Activated naive CD8-positive, alpha-beta T cell treated with anti-CD3 and anti-CD28 coated beads, Interleukin-2, amount 50 U/mL, for 24 hours (primary cell): ENCODE measurements around the gene TMBIM1.

ENCODE experiments used
- ATAC-seq: fragments of 150-1000 bp; cut with Tn5 transposase; one replicate; pipeline ENCODE4 v1.10.0; 2021
- DNase-seq: peaks from one replicate; pipeline ENCODE4 v3.0.0; 2021
- H3K27ac Mint-ChIP-seq: one replicate; pipeline ENCODE4 v1.8.0; 2021; ENCODE audit warnings: mild to moderate bottlenecking, mixed read lengths
- H3K27me3 Mint-ChIP-seq: one replicate; pipeline ENCODE4 v1.8.0; 2021; ENCODE audit warnings: mixed read lengths
- H3K36me3 Mint-ChIP-seq: one replicate; pipeline ENCODE4 v1.8.0; 2021; ENCODE audit warnings: low read depth, mixed read lengths
- H3K4me1 Mint-ChIP-seq: one replicate; pipeline ENCODE4 v1.8.0; 2021; ENCODE audit warnings: mixed read lengths
- H3K4me3 Mint-ChIP-seq: one replicate; pipeline ENCODE4 v1.8.0; 2021; ENCODE audit warnings: mild to moderate bottlenecking, moderate library complexity, mixed read lengths
- H3K9me3 Mint-ChIP-seq: one replicate; pipeline ENCODE4 v1.8.0; 2021; ENCODE audit warnings: mixed read lengths

The TMBIM1 gene

DNA sequence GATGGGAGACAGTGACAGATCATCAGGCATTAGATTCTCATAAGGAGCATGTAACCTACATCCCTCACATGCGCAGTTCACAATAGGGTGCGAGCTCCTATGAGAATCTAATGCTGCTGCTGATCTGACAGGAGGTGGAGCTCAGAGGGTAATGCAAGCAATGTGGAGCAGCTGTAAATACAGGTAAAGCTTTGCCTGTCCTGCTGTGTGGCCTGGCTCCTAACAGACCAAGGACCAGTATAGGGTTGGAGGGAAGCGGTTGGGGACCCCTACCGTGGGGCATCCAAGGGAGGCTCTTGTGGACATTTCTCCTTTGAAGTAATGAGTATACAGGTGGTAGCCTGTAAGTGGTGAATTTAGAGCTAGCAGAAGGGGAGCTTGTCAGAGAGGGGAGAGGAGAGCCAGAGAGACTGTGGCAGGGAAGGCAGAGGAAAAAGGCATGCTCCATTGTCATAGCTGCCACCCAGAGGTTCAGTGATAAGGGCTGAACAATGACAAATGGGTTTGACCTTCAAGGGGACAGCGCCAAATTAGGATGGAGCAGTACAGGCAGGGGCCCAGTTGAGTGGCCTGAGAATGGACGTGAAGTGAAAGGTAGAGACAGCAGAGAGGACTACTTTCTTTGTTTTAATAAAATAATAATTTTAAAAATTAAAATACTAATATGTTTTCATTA, 15.2 kb upstream of the TMBIM1 start:
- Mint-ChIP-seq H3K36me3 (no peaks in the 10 kb centered on the region), H3K4me3 (no peak overlapping the region)
- DNase-seq: no peak

DNA sequence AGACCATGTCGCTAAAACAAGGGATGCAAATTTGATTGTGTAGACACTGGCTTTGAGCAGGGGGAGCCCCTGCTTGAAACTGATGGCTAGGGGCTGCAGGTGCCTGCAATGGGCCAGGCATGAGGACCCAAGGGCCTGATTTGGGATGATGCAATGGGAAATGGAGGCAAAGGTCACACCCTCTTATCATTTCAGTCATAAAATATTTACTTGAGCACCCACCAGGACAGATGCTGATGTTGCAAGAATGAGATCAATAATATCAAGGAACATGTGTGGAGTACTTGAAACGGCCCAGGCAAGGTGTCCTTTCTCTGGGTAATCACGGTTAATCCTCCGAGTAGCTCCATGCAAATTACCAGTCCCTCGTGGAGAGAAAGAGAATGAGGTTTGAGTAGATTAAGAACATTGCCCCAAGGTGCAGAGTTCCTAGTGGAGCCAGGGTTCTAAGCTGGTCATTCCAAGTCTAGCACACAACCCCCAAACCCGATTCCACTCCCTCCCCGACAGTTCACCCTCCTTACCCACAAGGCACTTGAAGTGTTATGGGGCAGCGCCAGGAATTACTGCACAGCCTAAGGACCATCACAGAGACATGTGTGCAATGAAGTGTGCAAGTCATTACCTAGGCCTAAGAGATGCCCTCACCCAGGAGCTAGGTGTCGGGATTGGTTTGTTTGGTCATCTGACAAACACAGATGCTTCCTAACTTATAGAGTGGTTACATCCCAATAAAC, 14.0 kb upstream of the TMBIM1 start:
- H3K27ac Mint-ChIP-seq: no peak overlapping the region
- H3K27me3 Mint-ChIP-seq: no peaks in the 10 kb centered on the region
- no peaks in the 10 kb centered on the region for H3K36me3 Mint-ChIP-seq
- DNase-seq (no peak), ATAC-seq (no peak)
- H3K4me1 Mint-ChIP-seq: peaks cover 6% of the 10 kb centered on the region
- H3K9me3 Mint-ChIP-seq: no peaks in the 10 kb centered on the region
- no peak overlapping the region for H3K4me3 Mint-ChIP-seq

More for the DNA sequence above, 15.2 kb upstream of the TMBIM1 start:
- Mint-ChIP-seq H3K4me1 (peaks cover 3% of the 10 kb centered on the region), H3K27ac (no peak overlapping the region), H3K9me3 (no peaks in the 10 kb centered on the region), H3K27me3 (no peaks in the 10 kb centered on the region)
- ATAC-seq: no peak

DNA sequence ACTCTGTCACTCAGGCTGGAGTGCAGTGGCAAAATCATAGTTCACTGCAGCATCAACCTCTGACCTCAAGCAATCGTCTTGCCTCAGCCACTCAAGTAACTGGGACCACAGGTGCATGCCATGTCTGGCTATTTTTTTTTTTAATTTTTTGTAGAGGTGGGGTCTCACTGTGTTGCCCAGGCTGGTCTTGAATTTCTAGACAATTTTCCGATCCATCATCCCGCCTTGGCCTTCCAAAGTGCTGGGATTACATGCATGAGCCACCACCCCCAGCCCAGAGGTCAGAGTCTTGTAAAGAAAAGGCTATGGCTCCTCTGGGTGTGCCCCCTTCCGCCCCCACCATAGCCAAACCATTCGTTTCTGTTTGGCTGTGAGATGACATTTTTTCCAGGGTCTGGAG, 13.1 kb upstream of the TMBIM1 start:
- peaks cover 9% of the 10 kb centered on the region for H3K4me1 Mint-ChIP-seq
- H3K27me3 Mint-ChIP-seq: no peaks in the 10 kb centered on the region
- no peaks in the 10 kb centered on the region for H3K36me3 Mint-ChIP-seq

DNA sequence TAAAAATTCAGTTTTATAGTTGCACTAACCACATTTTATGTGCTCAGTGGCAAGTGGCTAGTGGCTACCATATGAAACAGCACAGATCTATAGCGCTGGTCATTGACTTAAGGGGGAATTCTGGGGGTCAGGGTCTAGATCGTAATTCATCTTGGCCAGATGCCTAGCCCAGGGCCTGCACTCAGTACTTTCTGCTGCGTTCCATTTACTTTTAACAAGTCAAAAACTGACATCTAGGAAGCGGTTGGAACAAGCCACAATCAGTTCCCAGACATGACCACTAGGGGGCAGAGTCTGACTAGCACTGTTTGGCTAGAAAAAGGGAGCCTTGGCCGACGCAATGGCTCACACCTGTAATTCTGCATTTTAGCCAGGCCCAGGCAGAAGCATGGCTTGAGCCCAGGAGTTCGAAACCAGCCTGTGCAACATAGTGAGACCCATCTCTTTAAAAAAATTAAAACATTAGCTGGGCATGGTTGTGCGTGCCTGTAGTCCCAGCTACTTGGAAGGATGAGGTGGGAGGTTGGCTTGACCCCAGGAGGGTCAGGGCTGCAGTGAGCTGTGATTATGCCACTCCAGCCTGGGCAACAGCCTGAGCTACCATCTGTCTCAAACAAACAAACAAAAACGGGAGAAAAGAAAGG, 9.0 kb upstream of the TMBIM1 start:
- no peak overlapping the region for H3K27ac Mint-ChIP-seq
- no peaks in the 10 kb centered on the region for H3K27me3 Mint-ChIP-seq
- ATAC-seq (peak; percentile 87), DNase-seq (peak; percentile 88)
- no peak overlapping the region for H3K4me3 Mint-ChIP-seq
- no peaks in the 10 kb centered on the region for H3K36me3 Mint-ChIP-seq
- peaks cover 6% of the 10 kb centered on the region for H3K4me1 Mint-ChIP-seq
- H3K9me3 Mint-ChIP-seq: no peaks in the 10 kb centered on the region

More for the DNA sequence above, 13.1 kb upstream of the TMBIM1 start:
- no peak for DNase-seq
- H3K27ac Mint-ChIP-seq: no peak overlapping the region
- H3K4me3 Mint-ChIP-seq: no peak overlapping the region
- ATAC-seq: no peak
- H3K9me3 Mint-ChIP-seq: no peaks in the 10 kb centered on the region

DNA sequence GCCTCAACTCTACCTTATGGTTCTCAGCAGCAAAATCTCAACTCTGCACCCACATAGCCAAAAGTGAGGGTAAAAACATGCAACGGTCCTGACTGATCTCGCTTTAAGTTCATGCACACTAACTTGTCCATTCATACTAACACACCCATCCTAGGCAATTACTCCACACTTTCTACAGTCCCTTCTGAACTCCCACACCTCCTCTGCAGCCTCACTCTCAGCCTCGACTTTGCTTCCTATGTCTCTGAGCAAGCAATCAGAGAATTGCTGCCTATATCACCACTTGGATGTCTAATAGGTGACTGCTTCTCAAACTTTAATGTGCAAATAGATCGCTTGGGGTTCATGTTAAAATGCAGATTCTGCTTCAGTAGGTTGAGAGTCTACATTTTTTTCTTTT, 7.8 kb upstream of the TMBIM1 start:
- DNase-seq (no peak), ATAC-seq (no peak)
- Mint-ChIP-seq H3K27ac (no peak overlapping the region), H3K4me3 (no peak overlapping the region), H3K4me1 (peaks cover 6% of the 10 kb centered on the region), H3K9me3 (no peaks in the 10 kb centered on the region), H3K36me3 (no peaks in the 10 kb centered on the region), H3K27me3 (no peaks in the 10 kb centered on the region)

DNA sequence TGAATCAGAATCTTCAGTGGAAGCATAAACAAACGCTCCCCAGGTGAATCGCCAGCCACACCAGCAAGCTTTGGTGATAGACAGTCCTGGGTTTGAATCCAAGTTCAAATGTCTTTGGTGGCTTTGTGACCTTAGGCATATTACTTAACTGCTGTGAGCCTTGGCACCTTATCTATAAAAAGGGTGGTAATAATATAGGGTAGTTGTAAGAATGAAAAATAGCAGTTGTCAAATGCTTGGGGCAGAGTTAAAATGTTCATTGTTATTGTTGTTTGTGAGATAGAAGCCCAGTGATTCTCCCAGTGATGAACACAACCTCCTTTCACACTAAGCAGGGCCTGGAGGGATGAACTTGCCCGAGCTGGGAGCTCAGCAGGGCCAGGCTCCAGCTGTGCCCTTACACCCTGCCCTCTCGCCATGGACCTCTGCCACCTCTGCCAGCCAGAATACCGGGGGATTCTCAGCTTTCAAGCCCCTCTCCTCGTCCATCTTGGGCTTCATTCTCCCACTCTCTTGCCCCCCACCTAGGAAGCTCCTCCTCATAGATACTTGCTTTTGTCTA, 6.1 kb upstream of the TMBIM1 start:
- no peaks in the 10 kb centered on the region for H3K9me3 Mint-ChIP-seq
- H3K27me3 Mint-ChIP-seq: no peaks in the 10 kb centered on the region
- peaks cover 13% of the 10 kb centered on the region for H3K4me1 Mint-ChIP-seq
- no peak for DNase-seq
- no peak overlapping the region for H3K27ac Mint-ChIP-seq
- no peak overlapping the region for H3K4me3 Mint-ChIP-seq
- no peaks in the 10 kb centered on the region for H3K36me3 Mint-ChIP-seq
- ATAC-seq: no peak

DNA sequence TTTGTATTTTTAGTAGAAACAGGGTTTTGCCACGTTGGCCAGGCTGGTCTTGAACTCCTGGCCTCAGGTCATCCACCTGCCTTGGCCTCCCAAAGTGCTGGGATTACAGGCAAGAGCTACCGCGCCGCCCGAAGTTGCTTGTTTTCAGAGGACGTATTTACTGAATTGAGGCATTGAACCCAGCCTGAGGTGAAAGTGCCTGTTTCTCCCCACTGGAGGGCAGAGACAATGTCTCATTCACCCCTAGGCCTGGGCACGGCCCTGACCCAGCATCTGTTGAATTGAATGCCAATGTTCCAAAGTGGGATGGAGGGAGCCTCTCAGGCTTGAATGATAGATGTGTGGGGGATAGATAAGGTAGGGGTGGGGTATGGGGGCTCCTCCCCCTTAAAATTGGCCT, 4.5 kb upstream of the TMBIM1 start:
- no peak overlapping the region for H3K4me3 Mint-ChIP-seq
- H3K27me3 Mint-ChIP-seq: no peaks in the 10 kb centered on the region
- H3K36me3 Mint-ChIP-seq: no peaks in the 10 kb centered on the region
- ATAC-seq (no peak), DNase-seq (no peak)
- no peak overlapping the region for H3K27ac Mint-ChIP-seq
- H3K9me3 Mint-ChIP-seq: no peaks in the 10 kb centered on the region
- H3K4me1 Mint-ChIP-seq: peaks cover 22% of the 10 kb centered on the region

DNA sequence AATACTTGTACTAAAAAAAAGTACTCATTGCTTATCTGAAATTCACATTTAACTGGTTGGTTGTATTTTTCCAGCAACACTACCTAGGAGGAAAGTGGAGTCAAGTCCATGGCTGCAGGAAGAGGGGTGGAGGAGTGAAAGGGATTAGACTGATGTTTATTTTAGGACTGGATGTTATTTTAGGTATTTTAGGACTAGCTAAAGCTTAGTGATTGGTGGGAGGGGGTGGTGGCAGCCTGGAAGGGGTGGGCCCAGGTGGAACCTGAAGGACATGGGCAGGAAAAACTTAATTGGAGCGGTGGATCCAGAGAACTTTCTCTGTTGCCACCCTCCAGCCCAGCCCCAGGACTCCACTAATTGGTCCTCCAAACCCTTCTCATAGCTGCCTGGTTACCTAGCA, 3.9 kb upstream of the TMBIM1 start:
- DNase-seq (no peak), ATAC-seq (no peak)
- Mint-ChIP-seq H3K4me1 (peaks cover 20% of the 10 kb centered on the region), H3K27ac (no peak overlapping the region), H3K36me3 (no peaks in the 10 kb centered on the region), H3K9me3 (no peaks in the 10 kb centered on the region), H3K27me3 (no peaks in the 10 kb centered on the region), H3K4me3 (no peak overlapping the region)

DNA sequence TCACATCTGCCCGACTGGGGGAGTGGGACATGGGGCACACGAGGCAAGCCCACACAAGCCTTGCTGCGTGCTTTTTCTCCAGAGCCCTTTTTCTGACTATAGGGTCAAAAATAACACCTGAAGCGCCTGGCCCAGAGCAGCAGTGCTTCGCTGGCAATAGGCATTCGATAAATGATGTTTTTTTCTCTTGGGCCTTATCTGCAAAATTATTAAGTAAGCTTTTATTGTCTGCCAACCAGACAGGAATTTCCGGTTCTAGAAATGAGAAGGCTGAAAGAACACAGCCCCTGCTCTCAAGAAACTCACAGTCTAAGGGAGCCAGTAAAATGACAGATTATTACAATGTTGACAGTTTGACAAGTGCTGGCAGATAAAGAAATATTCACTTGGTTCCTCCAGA, 2.7 kb upstream of the TMBIM1 start:
- Mint-ChIP-seq H3K4me3 (no peak overlapping the region), H3K27me3 (no peaks in the 10 kb centered on the region), H3K9me3 (no peaks in the 10 kb centered on the region), H3K36me3 (no peaks in the 10 kb centered on the region), H3K27ac (no peak overlapping the region), H3K4me1 (peaks cover 30% of the 10 kb centered on the region)
- DNase-seq (no peak), ATAC-seq (no peak)

DNA sequence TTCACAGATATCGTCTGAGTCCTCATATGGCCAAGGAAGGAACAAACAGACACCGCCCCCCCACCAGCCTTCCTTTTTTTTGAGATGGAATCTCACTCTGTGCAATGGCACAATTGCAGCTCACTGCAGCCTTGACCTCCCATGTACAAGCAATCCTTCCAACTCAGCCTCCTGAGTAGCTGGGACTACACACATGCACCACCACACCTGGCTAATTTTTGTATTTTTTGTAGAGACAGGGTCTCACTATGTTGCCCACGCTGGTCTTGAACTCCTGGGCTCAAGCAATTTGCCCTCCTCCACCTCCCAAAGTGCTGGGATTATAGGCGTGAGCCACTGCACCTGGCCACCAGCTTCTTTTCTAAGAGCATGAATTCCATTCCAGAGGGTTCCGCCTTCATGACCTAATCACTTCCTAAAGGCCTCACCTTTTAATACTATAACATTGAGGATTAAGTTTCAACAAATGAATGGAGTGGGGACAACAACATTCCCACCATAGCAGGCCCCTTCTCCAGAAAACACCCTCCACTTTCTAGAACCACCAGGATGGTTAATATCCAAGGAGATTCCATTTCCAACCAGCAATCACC, 2.2 kb upstream of the TMBIM1 start:
- H3K4me3 Mint-ChIP-seq: no peak overlapping the region
- H3K9me3 Mint-ChIP-seq: no peaks in the 10 kb centered on the region
- no peaks in the 10 kb centered on the region for H3K27me3 Mint-ChIP-seq
- H3K4me1 Mint-ChIP-seq: peaks cover 35% of the 10 kb centered on the region
- ATAC-seq (no peak), DNase-seq (no peak)
- H3K27ac Mint-ChIP-seq: no peak overlapping the region
- H3K36me3 Mint-ChIP-seq: no peaks in the 10 kb centered on the region

DNA sequence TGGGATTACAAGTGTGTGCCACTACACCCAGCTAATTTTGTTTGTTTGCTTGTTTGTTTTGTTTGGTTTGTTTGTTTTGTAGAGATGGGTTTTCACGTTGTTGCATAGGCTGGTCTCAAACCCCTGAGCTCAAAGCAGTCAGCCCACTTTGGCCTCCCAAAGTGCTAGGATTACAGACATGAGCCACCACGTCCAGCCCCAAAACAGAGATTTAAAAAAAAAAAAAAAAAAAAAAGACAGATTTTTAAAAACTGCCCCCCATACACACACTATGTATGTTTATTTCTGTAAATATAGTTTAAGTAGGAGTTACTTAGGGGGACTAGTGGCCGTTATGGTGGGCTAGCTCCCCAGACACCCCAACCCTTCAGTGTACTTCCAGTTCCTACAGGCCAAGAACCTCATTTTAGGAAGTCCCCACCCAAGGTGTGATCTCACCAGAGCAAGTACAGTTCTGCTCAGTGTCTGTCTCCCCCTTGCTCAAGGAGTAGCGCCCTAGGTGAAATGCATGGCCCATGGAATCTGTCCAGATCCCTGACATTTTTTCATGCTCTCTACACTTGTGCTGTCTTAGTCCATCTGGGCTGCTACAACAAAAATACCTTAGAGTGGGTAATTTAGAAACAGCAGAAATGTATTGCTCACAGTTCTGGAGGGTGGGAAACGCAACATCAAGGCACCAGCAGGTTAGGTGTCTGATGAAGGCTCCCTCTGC, 1.6 kb upstream of the TMBIM1 start:
- no peak for DNase-seq
- no peak for ATAC-seq
- H3K27ac Mint-ChIP-seq: no peak overlapping the region
- peaks cover 3% of the 10 kb centered on the region for H3K36me3 Mint-ChIP-seq
- H3K27me3 Mint-ChIP-seq: no peaks in the 10 kb centered on the region
- H3K9me3 Mint-ChIP-seq: no peaks in the 10 kb centered on the region
- H3K4me3 Mint-ChIP-seq: peak overlapping the region; percentile 17
- peaks cover 40% of the 10 kb centered on the region for H3K4me1 Mint-ChIP-seq

DNA sequence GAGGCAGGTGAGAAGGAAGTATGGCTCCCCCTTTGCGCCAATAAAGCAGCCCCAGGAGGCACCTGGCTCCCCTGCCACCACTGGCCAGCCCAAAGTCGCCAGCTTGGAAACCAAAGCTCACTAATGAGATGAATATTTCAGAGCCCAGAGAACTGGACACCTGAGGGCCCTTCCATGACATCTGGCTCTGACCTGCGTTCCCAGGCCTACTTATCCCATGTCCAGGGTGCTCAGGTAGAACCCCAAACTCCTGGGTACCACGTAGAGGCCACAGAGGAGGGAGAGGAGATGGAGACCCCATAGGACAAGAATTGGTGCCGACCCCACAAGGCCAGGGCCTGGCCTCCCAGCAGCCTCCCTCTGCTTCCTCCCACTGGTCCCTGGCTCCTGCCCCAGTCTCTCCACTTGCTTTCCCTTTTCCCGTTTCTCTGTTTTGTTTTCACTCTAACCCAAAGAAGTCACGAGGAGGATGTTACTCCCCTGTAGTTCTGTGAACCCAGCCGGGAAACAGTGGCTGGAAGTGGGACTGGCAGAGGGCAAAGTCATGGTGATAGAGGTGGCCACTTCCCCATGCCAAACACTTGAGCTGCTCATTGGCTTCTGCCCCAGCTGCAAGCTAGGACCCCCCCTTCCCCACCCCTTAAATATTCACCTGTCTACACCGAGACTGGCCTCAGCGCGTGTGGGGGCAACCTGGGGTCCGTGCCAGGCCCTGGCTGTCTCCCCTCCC, 820 bp downstream of the TMBIM1 start:
- Mint-ChIP-seq H3K4me1 (peaks cover 63% of the 10 kb centered on the region), H3K4me3 (peak overlapping the region; percentile 85), H3K27me3 (no peaks in the 10 kb centered on the region), H3K9me3 (no peaks in the 10 kb centered on the region), H3K36me3 (peaks cover 6% of the 10 kb centered on the region), H3K27ac (peak overlapping the region; percentile 87)
- no peak for DNase-seq
- no peak for ATAC-seq

DNA sequence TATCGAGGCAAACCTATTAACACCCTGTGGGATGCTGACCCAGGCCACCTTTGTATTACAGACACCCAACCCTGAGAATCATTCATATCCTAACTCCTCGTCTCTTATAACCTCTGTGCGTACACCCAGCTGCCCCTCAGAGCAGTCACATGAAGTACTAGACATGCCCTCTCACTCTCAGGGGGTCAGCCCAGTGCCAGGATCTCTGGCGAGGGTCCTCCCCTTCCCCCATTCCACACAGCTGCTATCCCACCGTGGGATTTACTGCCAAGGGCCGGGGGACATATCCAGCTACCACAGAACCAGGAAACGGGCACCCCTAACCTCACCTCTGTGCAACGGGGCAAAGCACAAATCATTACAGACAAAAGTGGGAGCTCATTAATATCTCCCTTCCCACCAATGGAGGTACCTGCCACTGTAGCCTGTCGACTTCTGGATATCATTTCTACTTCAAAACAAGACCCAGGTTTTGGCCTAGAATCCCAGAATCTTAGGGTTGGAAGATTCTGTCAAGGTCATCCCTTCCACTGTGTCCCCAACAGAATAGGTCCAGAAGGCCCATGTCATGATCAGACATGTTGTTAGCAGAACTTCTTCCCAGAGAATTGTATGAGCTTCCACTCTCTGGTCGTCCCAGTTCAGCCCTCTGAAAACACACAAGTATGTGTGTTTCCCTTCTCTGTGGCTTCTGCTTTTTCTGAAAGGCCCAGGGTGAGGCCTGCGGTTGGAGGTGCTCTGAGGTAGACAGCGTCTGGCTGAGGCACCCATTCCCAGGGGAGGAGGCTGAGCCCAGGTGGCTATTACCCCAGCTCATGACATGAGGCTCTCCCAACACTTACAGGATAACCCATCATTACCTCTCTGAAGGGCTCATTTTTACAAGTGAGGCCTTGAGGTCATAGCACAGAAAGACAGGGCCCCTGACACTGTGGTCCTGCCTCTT, 1.7 kb downstream of the TMBIM1 start:
- peaks cover 6% of the 10 kb centered on the region for H3K36me3 Mint-ChIP-seq
- no peaks in the 10 kb centered on the region for H3K27me3 Mint-ChIP-seq
- H3K4me3 Mint-ChIP-seq: peak overlapping the region; percentile 85
- H3K4me1 Mint-ChIP-seq: peaks cover 71% of the 10 kb centered on the region
- DNase-seq (peak; percentile 51), ATAC-seq (no peak)
- peak overlapping the region; percentile 87 for H3K27ac Mint-ChIP-seq
- no peaks in the 10 kb centered on the region for H3K9me3 Mint-ChIP-seq
